Fibroblast of the conjunctiva (primary cell): Measurements from ENCODE around the gene YIPF5.

Experiments used
- DNase-seq: peaks from one replicate; pipeline ENCODE4 v3.0.0-alpha.2; 2010; ENCODE audit warnings: low read depth

Gene YIPF5

GRCh38 chr5:144122641-144123040, 47.8 kb downstream of the YIPF5 start:
- DNase-seq, result no peak

- DNase-seq, result no peak
Observed at GRCh38 chr5:144122081-144122480, 48.4 kb downstream of the YIPF5 start.

GRCh38 chr5:144121577-144121976, 48.9 kb downstream of the YIPF5 start:
- no peak for DNase-seq

- DNase-seq, result no peak
Observed at GRCh38 chr5:144120661-144121180, 49.7 kb downstream of the YIPF5 start.

GRCh38 chr5:144117412-144117811, 53.0 kb downstream of the YIPF5 start:
- DNase-seq, result no peak

- DNase-seq, result no peak
Observed at GRCh38 chr5:144114571-144114970, 55.9 kb downstream of the YIPF5 start.
